Spleen (tissue), 11 donors: ENCODE data around the gene CNGA3. TPM values are rescaled to one million over a fixed set of nuclear protein-coding genes. Genes with fewer than 3 reads are reported as not detected.
A peak's percentile ranks its signal among the peaks of the same experiment; 100 is the strongest.

ENCODE experiments used
- DNase-seq: peaks from one replicate; pipeline ENCODE4 v3.0.0-alpha.2; 2020
- H3K27ac ChIP-seq, 8 donors: fragments of 200-600 bp; sonication (generic) in 7 of 8; 1 replicate in 4 of 8; 2 replicates in 4 of 8; pipeline versions ENCODE4 v1.5.0 to v1.8.0; 2016 to 2021; ENCODE audit warnings: inconsistent platforms in 4 of 8, mild to moderate bottlenecking in 4 of 8, moderate library complexity in 1 of 8
- H3K27me3 ChIP-seq, 7 donors: fragments of 200-600 bp; sonication (generic) in 6 of 7; replicated peaks in 1 of 7; 1 replicate in 4 of 7; 2 replicates in 3 of 7; pipeline versions ENCODE4 v1.5.0 to v1.8.0; 2016 to 2021; ENCODE audit warnings: inconsistent platforms in 3 of 7, mild to moderate bottlenecking in 1 of 7
- H3K36me3 ChIP-seq, 6 donors: fragments of 200-600 bp; sonication (generic) in 5 of 6; 1 replicate in 4 of 6; 2 replicates in 2 of 6; pipeline versions ENCODE4 v1.5.0 to v1.8.0; 2016 to 2021; ENCODE audit warnings: inconsistent platforms in 2 of 6
- H3K4me1 ChIP-seq, 6 donors: fragments of 200-600 bp; sonication (generic) in 5 of 6; 1 replicate in 3 of 6; 2 replicates in 3 of 6; pipeline versions ENCODE4 v1.5.0 to v1.8.0; 2016 to 2021; ENCODE audit warnings: inconsistent platforms in 3 of 6
- H3K4me3 ChIP-seq, 8 donors: fragments of 200-600 bp; sonication (generic) in 7 of 8; 1 replicate in 4 of 8; 2 replicates in 4 of 8; pipeline versions ENCODE4 v1.5.0 to v1.8.0; 2016 to 2021; ENCODE audit warnings: inconsistent platforms in 4 of 8, mild to moderate bottlenecking in 4 of 8, moderate library complexity in 2 of 8
- H3K9me3 ChIP-seq, 8 donors: fragments of 200-600 bp; sonication (generic) in 7 of 8; 1 replicate in 4 of 8; 2 replicates in 4 of 8; pipeline versions ENCODE4 v1.5.0 to v1.8.0; 2016 to 2021; ENCODE audit warnings: inconsistent platforms in 4 of 8
- POLR2A ChIP-seq, 3 donors: fragments of 450-650 bp; IDR thresholded peaks; one replicate each; pipeline ENCODE4 v1.5.1; 2017; ENCODE audit warnings: antibody characterized with exemption in 3 of 3, mild to moderate bottlenecking in 1 of 3
- POLR2AphosphoS5 ChIP-seq, 3 donors: sonication (generic); formaldehyde crosslinking; IDR thresholded peaks; one replicate each; pipeline ENCODE4 v1.5.1; 2017; ENCODE audit warnings: antibody characterized with exemption in 3 of 3
- WGBS, 5 donors: extraction: QIAGEN DNeasy Blood & Tissue Kit in 3 of 5; methylation state at CpG; one replicate each; pipeline versions ENCODE4 v1.1.5 to v1.1.7; 2013 to 2018; 5-methylcytosine and 5-hydroxymethylcytosine counted together
- intact Hi-C: fragments of 100-400 bp; cut with DNase I; formaldehyde crosslinking; loops from one replicate; pipeline ENCODE4 v1.15.0; 2023; ENCODE audit warnings: low total_unique reads
- polyA plus RNA-seq, 3 donors: library from polyadenylated mRNA; stranded (reverse); fragments of 200-250 nt; gene quantifications; one replicate each; pipeline ENCODE4 v1.2.1, GENCODE V29; 2013
- total RNA-seq, 7 donors: library from RNA; depleted of rRNA in 3 of 7; stranded (reverse); fragments of >200 nt in 3 of 7; fragmentation: NEBNext Ultra II Directional in 4 of 7; extraction: Animal tissue kit (Norgen Biotek cat#: 25700) in 4 of 7; gene quantifications; one replicate each; pipeline versions ENCODE4 v1.1.0 to v1.2.1, GENCODE V29; 2016 to 2021
- TF ChIP-seq, protein P1 (sequence below), 11 experiments: fragments of 200-600 bp in 7 of 11; fragments of 450-650 bp in 4 of 11; sonication (generic) in 4 of 11; IDR thresholded peaks in 8 of 11; conservative IDR thresholded peaks in 3 of 11; 1 replicate in 7 of 11; 2 replicates in 4 of 11; pipeline versions ENCODE4 v1.4.0 to v1.8.0; 2016 to 2021; ENCODE audit warnings: antibody characterized with exemption in 11 of 11, inconsistent platforms in 4 of 11, mild to moderate bottlenecking in 1 of 11
- donor health status: healthy with polysubstance abuse.
- donor health status: DM: no; HTN: no; CAD: no; lungs with moderate emphysema.
- donor health status: DM: no; HTN: no; CAD: no.
- donor health status: Bipolar disorder and iron deficiency.
- donor health status: healthy.
- donor health status: DM: no; HTN: no; CAD: no.
- donor health status: DM: yes; HTN: yes; CAD: no.

Gene CNGA3
- total and polyA plus RNA-seq, 10 donors: not detected

DNA sequence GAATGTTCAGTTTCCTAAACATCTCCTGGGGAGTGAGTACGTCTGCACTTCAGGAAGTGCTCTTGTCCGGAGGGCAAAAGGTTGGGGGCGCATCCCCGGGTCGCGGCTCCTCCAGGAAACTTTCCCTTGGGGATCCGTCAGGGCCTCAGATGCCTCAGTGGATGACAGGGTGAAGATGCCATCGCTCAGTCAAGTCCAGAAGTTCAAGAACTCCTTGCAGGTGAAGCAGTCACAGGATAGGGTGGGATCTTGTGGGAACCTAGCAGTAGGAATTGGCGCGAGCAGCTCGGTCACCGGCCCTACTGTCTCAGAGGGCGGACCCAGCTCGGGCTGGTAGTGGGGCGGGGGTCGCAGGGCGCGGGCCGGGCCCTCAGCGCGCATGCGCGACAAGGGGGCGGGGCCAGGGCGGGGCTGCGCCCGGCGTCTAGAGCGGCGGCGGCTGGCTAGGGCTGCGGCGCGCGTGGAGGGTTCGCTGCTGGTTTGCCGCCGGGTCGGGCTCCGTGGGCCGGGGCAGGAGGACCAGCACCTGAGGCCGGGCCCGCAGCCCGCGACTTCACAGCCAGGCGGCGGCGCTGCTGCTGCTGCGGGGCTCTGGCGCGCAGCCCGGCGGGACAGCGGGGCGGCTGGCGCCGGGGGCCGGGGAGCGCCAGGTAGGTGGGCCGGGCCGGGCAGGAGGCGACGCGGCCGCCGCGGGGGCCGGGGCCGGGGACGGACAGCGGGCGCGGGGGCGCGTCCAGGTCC is 98.3 kb downstream of the CNGA3 start, which contains the start of gene INPP4A:
INPP4A (plus strand) TSS at position 423 of the 741 bp plus-strand sequence. CDS start 75,191 bp downstream, outside the sequence.
- H3K4me1 ChIP-seq: peaks cover 0 to 52% (median 37%) of the 10 kb centered on the region in 6 donors
- peak; percentile 95 for DNase-seq
- WGBS, 5 donors: 0 to 1% (median 1%) methylated on average over 8 to 75 of the region's 75 CpGs
- no peaks in the 10 kb centered on the region for H3K36me3 ChIP-seq
- no peaks in the 10 kb centered on the region for H3K27me3 ChIP-seq
- H3K27ac ChIP-seq: peak within 1 kb of the TSS; percentile 70 to 93 (median 86)
- TF ChIP-seq POLR2AphosphoS5 (IDR thresholded peaks at IDR 0.05) (peak; percentile 76 to 84 (median 83)), POLR2A (IDR thresholded peaks at IDR 0.05) (no peak)
- TF ChIP-seq, protein P1, sequence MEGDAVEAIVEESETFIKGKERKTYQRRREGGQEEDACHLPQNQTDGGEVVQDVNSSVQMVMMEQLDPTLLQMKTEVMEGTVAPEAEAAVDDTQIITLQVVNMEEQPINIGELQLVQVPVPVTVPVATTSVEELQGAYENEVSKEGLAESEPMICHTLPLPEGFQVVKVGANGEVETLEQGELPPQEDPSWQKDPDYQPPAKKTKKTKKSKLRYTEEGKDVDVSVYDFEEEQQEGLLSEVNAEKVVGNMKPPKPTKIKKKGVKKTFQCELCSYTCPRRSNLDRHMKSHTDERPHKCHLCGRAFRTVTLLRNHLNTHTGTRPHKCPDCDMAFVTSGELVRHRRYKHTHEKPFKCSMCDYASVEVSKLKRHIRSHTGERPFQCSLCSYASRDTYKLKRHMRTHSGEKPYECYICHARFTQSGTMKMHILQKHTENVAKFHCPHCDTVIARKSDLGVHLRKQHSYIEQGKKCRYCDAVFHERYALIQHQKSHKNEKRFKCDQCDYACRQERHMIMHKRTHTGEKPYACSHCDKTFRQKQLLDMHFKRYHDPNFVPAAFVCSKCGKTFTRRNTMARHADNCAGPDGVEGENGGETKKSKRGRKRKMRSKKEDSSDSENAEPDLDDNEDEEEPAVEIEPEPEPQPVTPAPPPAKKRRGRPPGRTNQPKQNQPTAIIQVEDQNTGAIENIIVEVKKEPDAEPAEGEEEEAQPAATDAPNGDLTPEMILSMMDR (IDR thresholded peaks at IDR 0.05 in 8 of 11, conservative IDR thresholded peaks at IDR 0.05 in 3 of 11): peak in 4 of 11 experiments; percentile 18 to 46 (median 32)
- peak within 1 kb of the TSS; percentile 67 to 81 (median 72) for H3K4me3 ChIP-seq
- peaks cover 0 to 11% (median 8%) of the 10 kb centered on the region in 8 donors for H3K9me3 ChIP-seq
- intact Hi-C loops: no loop called here

DNA sequence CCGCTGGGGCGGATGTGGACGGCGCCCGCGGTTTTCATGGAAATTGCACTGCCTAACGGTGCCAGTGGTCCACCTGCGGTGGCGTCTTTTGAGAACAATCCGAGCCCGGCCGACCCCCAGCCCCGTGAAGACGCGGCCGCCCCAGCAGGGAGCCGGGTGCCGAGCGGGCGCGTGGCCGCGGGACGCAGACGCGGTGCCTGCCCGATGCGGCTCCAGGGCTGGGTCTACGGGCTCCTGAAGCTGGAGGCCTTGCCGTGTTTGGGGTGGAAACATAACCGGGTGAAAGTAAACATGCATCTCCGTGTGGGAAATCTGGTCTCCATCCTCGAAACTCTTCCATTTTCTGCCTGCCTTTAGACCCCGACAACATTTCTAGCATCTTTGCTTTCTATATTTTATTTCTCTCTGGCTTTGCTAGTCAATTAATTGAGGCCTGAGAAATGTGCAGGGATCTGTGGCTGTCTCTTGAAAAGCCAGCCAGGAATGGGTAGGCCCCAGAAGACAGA is 99.0 kb downstream of the CNGA3 start:
- Histone ChIP-seq H3K27ac (peak overlapping the region; percentile 70 to 93 (median 86)), H3K4me1 (peaks cover 0 to 58% (median 40%) of the 10 kb centered on the region in 6 donors), H3K27me3 (no peaks in the 10 kb centered on the region), H3K36me3 (no peaks in the 10 kb centered on the region), H3K9me3 (peaks cover 0 to 5% (median 2%) of the 10 kb centered on the region in 8 donors), H3K4me3 (peak overlapping the region; percentile 67 to 81 (median 72))
- 0 to 1% (median 0%) methylated on average over 11 to 34 of the region's 34 CpGs for WGBS, 5 donors
- peak; percentile 89 for DNase-seq
- intact Hi-C loops: no loop called here
- TF ChIP-seq, protein P1 (IDR thresholded peaks at IDR 0.05 in 8 of 11, conservative IDR thresholded peaks at IDR 0.05 in 3 of 11): peak in 1 of 11 experiments; percentile 1
- no peak for TF ChIP-seq POLR2A (IDR thresholded peaks at IDR 0.05)

DNA sequence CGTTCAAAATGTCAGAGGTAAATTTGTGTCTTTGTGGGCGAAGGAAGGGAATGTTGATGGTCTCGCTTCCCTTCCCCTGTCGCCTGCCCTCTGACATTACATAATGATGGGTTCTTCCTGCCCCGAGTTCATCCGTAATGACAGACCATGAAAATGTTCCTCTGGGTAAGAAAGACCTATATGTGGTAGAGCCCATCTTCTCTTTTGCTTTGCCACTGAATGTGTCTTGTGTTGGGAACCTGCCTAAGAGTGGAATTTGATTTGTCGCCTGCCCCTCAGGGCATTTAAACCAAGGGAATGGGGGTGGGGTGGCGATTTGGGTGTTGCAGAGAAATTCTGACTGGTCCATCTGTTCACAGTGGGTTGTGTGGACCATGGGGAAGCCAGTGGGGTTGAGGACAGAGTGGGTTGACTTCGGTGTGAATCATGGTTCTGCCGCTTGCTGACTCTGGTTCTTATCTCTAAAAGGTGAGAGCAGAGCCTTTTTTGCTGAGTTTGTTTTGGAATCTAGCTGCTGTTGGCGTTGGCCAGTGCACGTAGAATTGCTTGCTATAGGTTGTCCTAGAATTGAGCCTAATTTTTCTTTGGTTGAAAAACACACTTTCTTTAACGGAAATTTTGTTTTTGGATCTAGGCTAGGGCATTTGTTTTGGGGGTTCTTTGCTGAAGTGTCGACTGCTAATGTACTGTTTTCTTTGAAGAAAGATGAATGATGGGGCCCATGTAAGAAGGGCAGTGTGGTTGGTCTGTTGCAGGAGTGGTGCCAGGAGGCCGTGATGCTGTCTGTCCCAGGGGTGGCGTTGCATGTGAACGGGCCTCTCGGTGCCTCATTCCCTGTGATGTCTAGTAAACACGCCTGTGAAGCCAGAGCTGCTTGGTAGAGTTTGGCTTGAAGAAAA is 99.7 kb downstream of the CNGA3 start:
- TF ChIP-seq, protein P1 (IDR thresholded peaks at IDR 0.05 in 8 of 11, conservative IDR thresholded peaks at IDR 0.05 in 3 of 11): peak in 2 of 11 experiments; percentile 6 to 12
- no peak for TF ChIP-seq POLR2A (IDR thresholded peaks at IDR 0.05)
- peak in 1 of 3 donors; percentile 6 for TF ChIP-seq POLR2AphosphoS5 (IDR thresholded peaks at IDR 0.05)
- intact Hi-C loops: loop anchor here (2.0 kb wide), 1 partner anchor 63 kb away; no protein-coding TSS in a partner anchor
- no peaks in the 10 kb centered on the region for H3K27me3 ChIP-seq
- H3K36me3 ChIP-seq: no peaks in the 10 kb centered on the region
- H3K4me1 ChIP-seq: peaks cover 0 to 65% (median 43%) of the 10 kb centered on the region in 6 donors
- peak overlapping the region; percentile 70 to 93 (median 86) for H3K27ac ChIP-seq
- H3K9me3 ChIP-seq: no peaks in the 10 kb centered on the region
- peak overlapping the region; percentile 67 to 81 (median 72) for H3K4me3 ChIP-seq
- no peak for DNase-seq
- WGBS, 5 donors: 47 to 54% (median 50%) methylated on average over 19 of the region's 19 CpGs
